HCT116 (cell line): Measurements from ENCODE around the gene NCAPH2. TPM values are rescaled to one million over a fixed set of nuclear protein-coding genes. Genes with fewer than 3 reads are reported as not detected.

ENCODE experiments used
- ATAC-seq: fragments of 200-7000 bp; cut with Tn5 transposase; 2 replicates; pipeline ENCODE4 v1.9.1; 2020; ENCODE audit warnings: mild to moderate bottlenecking, moderate library complexity
- BruUV-seq: library from RNA; stranded (reverse); fragments of 400-500 nt; replicated peaks from 2 replicates; lab custom pipeline; 2021; lab: Mats Ljungman, UMichigan
- CTCF ChIA-PET: fragments of 300-600 bp; sonication (Branson Sonifier 250); formaldehyde crosslinking; loops from one replicate; lab custom pipeline; 2021; ENCODE audit warnings: antibody characterized with exemption; lab: Charles Lee
- POLR2A ChIA-PET: fragments of 300-600, 350-600 bp; sonication (Branson Sonifier 250); formaldehyde crosslinking; loops from one replicate; lab custom pipeline; 2021; ENCODE audit warnings: antibody characterized with exemption; lab: Charles Lee
- RAD21 ChIA-PET, 2 experiments: fragments of 300-600 bp; sonication (Branson Sonifier 250); formaldehyde crosslinking; loops; one replicate each; lab custom pipeline; 2023; ENCODE audit warnings: low total read pairs in 2 of 2; ENCODE audit not compliant: uncharacterized antibody in 2 of 2, unreplicated experiment in 2 of 2, low non-redundant PET in 1 of 2; lab: Charles Lee
- DNase-seq: peaks from one replicate; pipeline ENCODE4 v3.0.0-alpha.2; 2010; ENCODE audit warnings: low read depth, low spot score
- H2AFZ ChIP-seq: fragments of 200-600 bp; shearing (Covaris generic), sonication (generic); 2 replicates; pipeline ENCODE4 v1.6.1; 2017; ENCODE audit warnings: low read depth, mixed run types, mixed read lengths, antibody characterized with exemption, low read length; ENCODE audit not compliant: poor library complexity, severe bottlenecking
- H3K27ac ChIP-seq: 2 replicates; pipeline ENCODE4 v1.5.1; 2012; ENCODE audit warnings: low read depth, low read length
- H3K27me3 ChIP-seq: fragments of 200-600 bp; sonication (generic); 2 replicates; pipeline ENCODE4 v1.6.1; 2016; ENCODE audit warnings: mixed run types, low read length, mixed read lengths; ENCODE audit not compliant: insufficient read depth
- H3K36me3 ChIP-seq, 2 experiments: fragments of 200-500 bp in 1 of 2; fragments of 200-600 bp in 1 of 2; sonication (Bioruptor generic) in 1 of 2; sonication (generic) in 1 of 2; 2 replicates each; pipeline versions ENCODE4 v1.5.1 to v1.6.1; 2014 to 2016; ENCODE audit warnings: low read length in 2 of 2, inconsistent platforms in 1 of 2, mixed read lengths in 1 of 2, mixed run types in 1 of 2; ENCODE audit not compliant: insufficient read depth in 2 of 2, control insufficient read depth in 1 of 2
- H3K4me1 ChIP-seq, 2 experiments: fragments of 200-600 bp in 1 of 2; sonication (generic) in 1 of 2; 2 replicates each; pipeline versions ENCODE4 v1.5.1 to v1.6.1; 2012 to 2017; ENCODE audit warnings: low read length in 2 of 2, inconsistent platforms in 1 of 2, mild to moderate bottlenecking in 1 of 2, mixed read lengths in 1 of 2, mixed run types in 1 of 2, moderate library complexity in 1 of 2; ENCODE audit not compliant: insufficient read depth in 2 of 2, control insufficient read depth in 1 of 2
- H3K4me2 ChIP-seq: fragments of 200-600 bp; sonication (generic); 2 replicates; pipeline ENCODE4 v1.6.1; 2017; ENCODE audit warnings: mixed run types, low read length, mixed read lengths
- H3K4me3 ChIP-seq, 2 experiments: fragments of 200-600 bp in 1 of 2; sonication (generic) in 1 of 2; replicated peaks in 1 of 2; 2 replicates each; pipeline ENCODE4 v1.5.1; 2011 to 2016; ENCODE audit warnings: low read length in 2 of 2, control low read depth in 1 of 2, low read depth in 1 of 2, mild to moderate bottlenecking in 1 of 2, mixed read lengths in 1 of 2, mixed run types in 1 of 2
- H3K79me2 ChIP-seq: fragments of 200-600 bp; sonication (generic); 2 replicates; pipeline ENCODE4 v1.6.1; 2017; ENCODE audit warnings: mild to moderate bottlenecking, mixed run types, low read length, moderate library complexity, mixed read lengths; ENCODE audit not compliant: insufficient read depth
- H3K9ac ChIP-seq: fragments of 200-600 bp; sonication (generic); 2 replicates; pipeline ENCODE4 v1.6.1; 2016; ENCODE audit warnings: low read length, mixed read lengths
- H3K9me2 ChIP-seq: fragments of 200-600 bp; sonication (generic), shearing (Covaris generic); 2 replicates; pipeline ENCODE4 v1.6.1; 2017; ENCODE audit warnings: mixed run types, mild to moderate bottlenecking, moderate library complexity; ENCODE audit not compliant: insufficient read depth
- H3K9me3 ChIP-seq, 2 experiments: fragments of 200-500 bp in 1 of 2; fragments of 200-600 bp in 1 of 2; sonication (Bioruptor generic) in 1 of 2; sonication (generic) in 1 of 2; 2 replicates each; pipeline ENCODE4 v1.6.1; 2014 to 2017; ENCODE audit warnings: low read length in 2 of 2, mixed read lengths in 2 of 2, inconsistent platforms in 1 of 2, low read depth in 1 of 2, mild to moderate bottlenecking in 1 of 2, mixed run types in 1 of 2, moderate library complexity in 1 of 2; ENCODE audit not compliant: control insufficient read depth in 1 of 2, insufficient read depth in 1 of 2
- H4K20me1 ChIP-seq: fragments of 200-600 bp; sonication (generic), shearing (Covaris generic); 2 replicates; pipeline ENCODE4 v1.6.1; 2017; ENCODE audit warnings: mixed run types, mild to moderate bottlenecking, moderate library complexity; ENCODE audit not compliant: insufficient read depth
- CEBPB ChIP-seq: IDR thresholded peaks from 2 replicates; pipeline ENCODE4 v1.6.1; 2012; ENCODE audit warnings: low read depth
- CTCF ChIP-seq, 3 experiments: fragments of 200-600 bp in 1 of 3; sonication (generic) in 1 of 3; IDR thresholded peaks in 2 of 3; conservative IDR thresholded peaks in 1 of 3; 2 replicates each; pipeline ENCODE4 v1.5.1; 2012 to 2017; ENCODE audit warnings: low read depth in 2 of 3, low read length in 2 of 3, antibody characterized with exemption in 1 of 3, borderline replicate concordance in 1 of 3, control low read depth in 1 of 3, mild to moderate bottlenecking in 1 of 3, mixed read lengths in 1 of 3, mixed run types in 1 of 3, moderate library complexity in 1 of 3; ENCODE audit not compliant: insufficient read depth in 1 of 3
- EGR1 ChIP-seq: IDR thresholded peaks from 2 replicates; pipeline ENCODE4 v1.6.1; 2012; ENCODE audit warnings: low read depth
- EZH2 ChIP-seq: fragments of 200-600 bp; sonication (generic); IDR thresholded peaks from 2 replicates; pipeline ENCODE4 v1.6.1; 2017; ENCODE audit warnings: antibody characterized with exemption, mixed run types
- JUND ChIP-seq: IDR thresholded peaks from 2 replicates; pipeline ENCODE4 v1.6.1; 2012
- POLR2A ChIP-seq: IDR thresholded peaks from 2 replicates; pipeline ENCODE4 v1.7.0; 2011; ENCODE audit warnings: borderline replicate concordance; ENCODE audit not compliant: insufficient read depth, insufficient read length; ENCODE audit errors: extremely low read depth
- POLR2AphosphoS5 ChIP-seq: IDR thresholded peaks from 2 replicates; pipeline ENCODE4 v1.6.1; 2011; ENCODE audit warnings: mild to moderate bottlenecking, low read depth, low read length, moderate library complexity
- REST ChIP-seq: IDR thresholded peaks from 2 replicates; pipeline ENCODE4 v1.6.1; 2012; ENCODE audit warnings: low read depth
- SIN3A ChIP-seq: IDR thresholded peaks from 2 replicates; pipeline ENCODE4 v1.6.1; 2012; ENCODE audit warnings: low read depth
- SP1 ChIP-seq: IDR thresholded peaks from 2 replicates; pipeline ENCODE4 v1.6.1; 2012; ENCODE audit warnings: low read depth
- SRF ChIP-seq: IDR thresholded peaks from 2 replicates; pipeline ENCODE4 v1.6.1; 2012; ENCODE audit warnings: low read depth
- TCF7L2 ChIP-seq: IDR thresholded peaks from 2 replicates; pipeline ENCODE4 v1.7.0; 2011; ENCODE audit warnings: borderline replicate concordance, inconsistent platforms; ENCODE audit not compliant: insufficient read depth, insufficient read length; ENCODE audit errors: extremely low read depth
- YY1 ChIP-seq: IDR thresholded peaks from 2 replicates; pipeline ENCODE4 v1.6.1; 2011; ENCODE audit warnings: low read length, low read depth, moderate library complexity, mild to moderate bottlenecking; ENCODE audit not compliant: insufficient replicate concordance; ENCODE audit errors: extremely low read depth
- ZFX ChIP-seq: fragments of 450-650 bp; IDR thresholded peaks from 2 replicates; pipeline ENCODE4 v1.6.1; 2017
- ZNF274 ChIP-seq: fragments of 200-500 bp; sonication (Bioruptor generic); IDR thresholded peaks from 2 replicates; pipeline ENCODE4 v1.6.1; 2014; ENCODE audit warnings: mild to moderate bottlenecking, low read depth, low read length, inconsistent platforms
- intact Hi-C: fragments of 100-400 bp; cut with micrococcal nuclease; formaldehyde crosslinking; loops from 2 replicates; pipeline ENCODE4 v1.10.0; 2022
- total RNA-seq: library from RNA; stranded (reverse); gene quantifications from one replicate; pipeline ENCODE4 v1.2.1, GENCODE V29; 2021; ENCODE audit not compliant: unreplicated experiment
- TF ChIP-seq, protein P1 (sequence below): IDR thresholded peaks from 2 replicates; pipeline ENCODE4 v1.6.1; 2012
- TF ChIP-seq, protein P2 (sequence below): IDR thresholded peaks from 2 replicates; pipeline ENCODE4 v1.6.1; 2011; ENCODE audit warnings: mild to moderate bottlenecking, low read length, moderate library complexity; ENCODE audit not compliant: insufficient replicate concordance; ENCODE audit errors: extremely low read depth
- TF ChIP-seq, protein P3 (sequence below): IDR thresholded peaks from 2 replicates; pipeline ENCODE4 v1.6.1; 2012

The NCAPH2 gene
- total RNA-seq, 1 experiment from 2014 or later = 99.1 TPM

GRCh38 chr22:50550395-50550794 lies 42.4 kb downstream of the NCAPH2 start:
- Histone ChIP-seq H3K9me3 (no peaks in the 10 kb centered on the region), H3K79me2 (no peaks in the 10 kb centered on the region), H3K27me3 (no peaks in the 10 kb centered on the region), H3K4me1 (no peaks in the 10 kb centered on the region), H4K20me1 (no peaks in the 10 kb centered on the region), H3K36me3 (no peaks in the 10 kb centered on the region), H3K4me3 (no peak overlapping the region), H3K27ac (no peak overlapping the region), H3K9ac (no peak overlapping the region), H3K4me2 (no peak overlapping the region), H3K9me2 (no peaks in the 10 kb centered on the region), H2AFZ (no peak overlapping the region)
- intact Hi-C loops = no loop called here
- ChIA-PET POLR2A (no interaction called here), RAD21 (no interaction called here), CTCF (interaction anchor here (1.0 kb wide), 1 partner anchor 12 kb away, joined by 4 read pairs; the partner anchor contains the start of gene SYCE3)
- DNase-seq (no peak), ATAC-seq (no peak)
- TF ChIP-seq CEBPB (no peak), SP1 (no peak), REST (no peak), TCF7L2 (no peak), POLR2AphosphoS5 (no peak), ZNF274 (no peak), JUND (no peak), POLR2A (no peak), SRF (no peak), ZFX (no peak), EZH2 (no peak), SIN3A (no peak), CTCF (IDR thresholded peaks at IDR 0.05 in 2 of 3, conservative IDR thresholded peaks at IDR 0.05 in 1 of 3; ENCODE audit: borderline replicate concordance in 1 of 3, insufficient read depth in 1 of 3, low read depth in 2 of 3, low read length in 2 of 3) (no peak), YY1 (no peak), EGR1 (no peak)
- TF ChIP-seq, protein P1, sequence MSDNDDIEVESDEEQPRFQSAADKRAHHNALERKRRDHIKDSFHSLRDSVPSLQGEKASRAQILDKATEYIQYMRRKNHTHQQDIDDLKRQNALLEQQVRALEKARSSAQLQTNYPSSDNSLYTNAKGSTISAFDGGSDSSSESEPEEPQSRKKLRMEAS = no peak
- TF ChIP-seq, protein P2, sequence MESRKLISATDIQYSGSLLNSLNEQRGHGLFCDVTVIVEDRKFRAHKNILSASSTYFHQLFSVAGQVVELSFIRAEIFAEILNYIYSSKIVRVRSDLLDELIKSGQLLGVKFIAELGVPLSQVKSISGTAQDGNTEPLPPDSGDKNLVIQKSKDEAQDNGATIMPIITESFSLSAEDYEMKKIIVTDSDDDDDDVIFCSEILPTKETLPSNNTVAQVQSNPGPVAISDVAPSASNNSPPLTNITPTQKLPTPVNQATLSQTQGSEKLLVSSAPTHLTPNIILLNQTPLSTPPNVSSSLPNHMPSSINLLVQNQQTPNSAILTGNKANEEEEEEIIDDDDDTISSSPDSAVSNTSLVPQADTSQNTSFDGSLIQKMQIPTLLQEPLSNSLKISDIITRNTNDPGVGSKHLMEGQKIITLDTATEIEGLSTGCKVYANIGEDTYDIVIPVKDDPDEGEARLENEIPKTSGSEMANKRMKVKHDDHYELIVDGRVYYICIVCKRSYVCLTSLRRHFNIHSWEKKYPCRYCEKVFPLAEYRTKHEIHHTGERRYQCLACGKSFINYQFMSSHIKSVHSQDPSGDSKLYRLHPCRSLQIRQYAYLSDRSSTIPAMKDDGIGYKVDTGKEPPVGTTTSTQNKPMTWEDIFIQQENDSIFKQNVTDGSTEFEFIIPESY = no peak
- TF ChIP-seq, protein P3, sequence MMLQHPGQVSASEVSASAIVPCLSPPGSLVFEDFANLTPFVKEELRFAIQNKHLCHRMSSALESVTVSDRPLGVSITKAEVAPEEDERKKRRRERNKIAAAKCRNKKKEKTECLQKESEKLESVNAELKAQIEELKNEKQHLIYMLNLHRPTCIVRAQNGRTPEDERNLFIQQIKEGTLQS = no peak
- no TSS peak for BruUV-seq
